SK-N-MC (cell line): ENCODE results near the gene SOD3.
A peak's percentile ranks its signal among the peaks of the same experiment; 100 is the strongest.

ENCODE experiments used
- DNase-seq: peaks from one replicate; pipeline ENCODE4 v3.0.0-alpha.2; 2011; ENCODE audit warnings: low read depth, low spot score
- H3K27ac ChIP-seq: fragments of 200-600 bp; sonication (generic); 2 replicates; pipeline ENCODE4 v1.5.1; 2016; ENCODE audit warnings: mixed run types
- H3K36me3 ChIP-seq: fragments of 200-600 bp; sonication (generic); 2 replicates; pipeline ENCODE4 v1.6.1; 2017; ENCODE audit warnings: antibody characterized with exemption, low read length, mixed read lengths; ENCODE audit not compliant: insufficient read depth
- H3K4me3 ChIP-seq: fragments of 200-600 bp; sonication (generic); 2 replicates; pipeline ENCODE4 v1.5.1; 2016
- H3K9ac ChIP-seq: fragments of 200-600 bp; sonication (generic); 2 replicates; pipeline ENCODE4 v1.8.0; 2017; ENCODE audit warnings: mixed run types, mixed read lengths; ENCODE audit not compliant: insufficient read length
- H3K9me3 ChIP-seq: fragments of 200-600 bp; sonication (generic); 2 replicates; pipeline ENCODE4 v1.6.1; 2017; ENCODE audit warnings: low read depth, mild to moderate bottlenecking, antibody characterized with exemption, low read length, moderate library complexity, mixed read lengths
- EZH2 ChIP-seq: fragments of 200-600 bp; sonication (generic); IDR thresholded peaks from one replicate; pipeline ENCODE4 v1.6.1; 2017; ENCODE audit warnings: antibody characterized with exemption
- FOXP2 ChIP-seq: optimal IDR thresholded peaks from 2 replicates; pipeline ENCODE3; 2011; ENCODE audit warnings: mild to moderate bottlenecking, moderate library complexity; ENCODE audit not compliant: insufficient read depth; ENCODE audit errors: extremely low read length, control extremely low read depth
- POLR2AphosphoS5 ChIP-seq: IDR thresholded peaks from 2 replicates; pipeline ENCODE4 v1.6.1; 2012; ENCODE audit warnings: mild to moderate bottlenecking, low read depth, low read length, borderline replicate concordance

Gene SOD3

GRCh38 chr4:24810871-24811631 lies 15.7 kb downstream of the SOD3 start:
- no peak for DNase-seq
- H3K9ac ChIP-seq: no peak overlapping the region
- H3K4me3 ChIP-seq: no peak overlapping the region
- H3K27ac ChIP-seq: no peak overlapping the region
- no peaks in the 10 kb centered on the region for H3K9me3 ChIP-seq
- H3K36me3 ChIP-seq: no peaks in the 10 kb centered on the region
- TF ChIP-seq POLR2AphosphoS5 (no peak), EZH2 (no peak), FOXP2 (no peak)

- Histone ChIP-seq H3K27ac (no peak overlapping the region), H3K9me3 (no peaks in the 10 kb centered on the region), H3K4me3 (no peak overlapping the region), H3K36me3 (no peaks in the 10 kb centered on the region), H3K9ac (no peak overlapping the region)
- TF ChIP-seq POLR2AphosphoS5: no peak
- no peak for TF ChIP-seq FOXP2
- no peak for TF ChIP-seq EZH2
- no peak for DNase-seq
Observed at GRCh38 chr4:24813732-24814131, 18.4 kb downstream of the SOD3 start.

- no peak for DNase-seq
- Histone ChIP-seq H3K36me3 (no peaks in the 10 kb centered on the region), H3K4me3 (no peak overlapping the region), H3K9me3 (no peaks in the 10 kb centered on the region), H3K9ac (no peak overlapping the region), H3K27ac (no peak overlapping the region)
- TF ChIP-seq FOXP2 (no peak), POLR2AphosphoS5 (no peak), EZH2 (no peak)
Observed at GRCh38 chr4:24816797-24817196, 21.4 kb downstream of the SOD3 start.

- Histone ChIP-seq H3K9ac (no peak overlapping the region), H3K27ac (no peak overlapping the region), H3K36me3 (no peaks in the 10 kb centered on the region), H3K4me3 (no peak overlapping the region), H3K9me3 (no peaks in the 10 kb centered on the region)
- DNase-seq: no peak
- TF ChIP-seq FOXP2 (no peak), EZH2 (no peak), POLR2AphosphoS5 (no peak)
Observed at GRCh38 chr4:24820541-24820940, 25.2 kb downstream of the SOD3 start.

GRCh38 chr4:24824720-24825119 lies 29.3 kb downstream of the SOD3 start:
- Histone ChIP-seq H3K9me3 (no peaks in the 10 kb centered on the region), H3K27ac (no peak overlapping the region), H3K9ac (no peak overlapping the region), H3K4me3 (no peak overlapping the region), H3K36me3 (no peaks in the 10 kb centered on the region)
- TF ChIP-seq POLR2AphosphoS5 (no peak), FOXP2 (no peak), EZH2 (no peak)
- DNase-seq: no peak

- H3K9ac ChIP-seq: no peak overlapping the region
- H3K36me3 ChIP-seq: no peaks in the 10 kb centered on the region
- H3K4me3 ChIP-seq: no peak overlapping the region
- H3K27ac ChIP-seq: no peak overlapping the region
- no peaks in the 10 kb centered on the region for H3K9me3 ChIP-seq
- TF ChIP-seq FOXP2: no peak
- TF ChIP-seq EZH2: no peak
- no peak for TF ChIP-seq POLR2AphosphoS5
- no peak for DNase-seq
Observed at GRCh38 chr4:24831637-24832036, 36.3 kb downstream of the SOD3 start.

- Histone ChIP-seq H3K4me3 (no peak overlapping the region), H3K27ac (no peak overlapping the region), H3K36me3 (no peaks in the 10 kb centered on the region), H3K9me3 (no peaks in the 10 kb centered on the region), H3K9ac (no peak overlapping the region)
- DNase-seq: no peak
- TF ChIP-seq POLR2AphosphoS5 (no peak), EZH2 (no peak), FOXP2 (no peak)
Observed at GRCh38 chr4:24835696-24836095, 40.3 kb downstream of the SOD3 start.

- Histone ChIP-seq H3K9me3 (no peaks in the 10 kb centered on the region), H3K4me3 (peak overlapping the region; percentile 58), H3K36me3 (no peaks in the 10 kb centered on the region), H3K9ac (no peak overlapping the region), H3K27ac (peak overlapping the region; percentile 75)
- peak; percentile 58 for DNase-seq
- TF ChIP-seq POLR2AphosphoS5: peak; percentile 31; the same call in 1 of the 2 replicates
- TF ChIP-seq FOXP2: no peak
Observed at GRCh38 chr4:24836661-24837242, 41.4 kb downstream of the SOD3 start.

GRCh38 chr4:24837336-24837735 lies 42.0 kb downstream of the SOD3 start:
- H3K9me3 ChIP-seq: no peaks in the 10 kb centered on the region
- H3K9ac ChIP-seq: no peak overlapping the region
- H3K27ac ChIP-seq: peak overlapping the region; percentile 75
- TF ChIP-seq POLR2AphosphoS5: no peak
- DNase-seq: peak; percentile 73
- peak overlapping the region; percentile 58 for H3K4me3 ChIP-seq
- H3K36me3 ChIP-seq: no peaks in the 10 kb centered on the region
